ENCODE data around the gene PLAAT3. TPM values are rescaled to one million over a fixed set of nuclear protein-coding genes. Genes with fewer than 3 reads are reported as not detected.
"Not testable (repeated sequence)": the region's sequence is repeated elsewhere in the genome, so short reads cannot be mapped to it uniquely, and the experiment has no call there.

Gene PLAAT3
- total RNA-seq, 1 donor, result 9.0 TPM

GRCh38 chr11:63609971-63610580, 4.2 kb downstream of the PLAAT3 start:
- no peak overlapping the region for H3K4me3 ChIP-seq (ENCODE audit: low read depth, low read length)
- no peak for TF ChIP-seq CTCF (IDR thresholded peaks at IDR 0.05; ENCODE audit: insufficient read depth, low read length)
- DNase-seq (ENCODE audit: low read depth), result no peak

GRCh38 chr11:63609536-63609935, 4.7 kb downstream of the PLAAT3 start:
- no peak for TF ChIP-seq CTCF (IDR thresholded peaks at IDR 0.05; ENCODE audit: insufficient read depth, low read length)
- H3K4me3 ChIP-seq (ENCODE audit: low read depth, low read length), result no peak overlapping the region
- no peak for DNase-seq (ENCODE audit: low read depth)

- peak; percentile 58 for DNase-seq (ENCODE audit: low read depth)
- no peak overlapping the region for H3K4me3 ChIP-seq (ENCODE audit: low read depth, low read length)
- TF ChIP-seq CTCF (IDR thresholded peaks at IDR 0.05; ENCODE audit: insufficient read depth, low read length), result no peak
Observed at GRCh38 chr11:63608353-63609345, 5.6 kb downstream of the PLAAT3 start.

GRCh38 chr11:63603180-63603518, 11.1 kb downstream of the PLAAT3 start:
- peak; percentile 62 for DNase-seq (ENCODE audit: low read depth)
- no peak for TF ChIP-seq CTCF (IDR thresholded peaks at IDR 0.05; ENCODE audit: insufficient read depth, low read length)
- H3K4me3 ChIP-seq (ENCODE audit: low read depth, low read length), result no peak overlapping the region

GRCh38 chr11:63602290-63603179, 11.7 kb downstream of the PLAAT3 start:
- H3K4me3 ChIP-seq (ENCODE audit: low read depth, low read length), result not testable (repeated sequence)
- peak; percentile 11 for TF ChIP-seq CTCF (IDR thresholded peaks at IDR 0.05; ENCODE audit: insufficient read depth, low read length)
- DNase-seq (ENCODE audit: low read depth), result peak; percentile 87

Data from fibroblast of the aortic adventitia (primary cell).